Activated T-cell treated with anti-CD3 and anti-CD28 coated beads, Interleukin-2, amount 50 U/mL, for 24 hours (primary cell): ENCODE data around the gene CILP2.

Experiments
- DNase-seq: peaks from one replicate; pipeline ENCODE4 v3.0.0-alpha.2; 2020
- H3K27ac Mint-ChIP-seq: 2 replicates; pipeline ENCODE4 v1.8.0; 2020; ENCODE audit warnings: mild to moderate bottlenecking, mixed read lengths
- H3K27me3 Mint-ChIP-seq: 2 replicates; pipeline ENCODE4 v1.8.0; 2020; ENCODE audit warnings: mixed read lengths
- H3K36me3 Mint-ChIP-seq: 2 replicates; pipeline ENCODE4 v1.8.0; 2020; ENCODE audit warnings: low read depth, mixed read lengths
- H3K4me1 Mint-ChIP-seq: 2 replicates; pipeline ENCODE4 v1.8.0; 2020; ENCODE audit warnings: low read depth, mixed read lengths
- H3K4me3 Mint-ChIP-seq: 2 replicates; pipeline ENCODE4 v1.8.0; 2020; ENCODE audit warnings: mild to moderate bottlenecking, moderate library complexity, mixed read lengths
- H3K9me3 Mint-ChIP-seq: 2 replicates; pipeline ENCODE4 v1.8.0; 2020; ENCODE audit warnings: mixed read lengths

CILP2 gene

GRCh38 chr19:19501798-19502197 lies 36.3 kb upstream of the CILP2 start:
- H3K4me1 Mint-ChIP-seq, result no peaks in the 10 kb centered on the region
- no peak overlapping the region for H3K27ac Mint-ChIP-seq
- H3K4me3 Mint-ChIP-seq, result no peak overlapping the region
- H3K36me3 Mint-ChIP-seq, result peaks cover 97% of the 10 kb centered on the region
- DNase-seq, result no peak
- no peaks in the 10 kb centered on the region for H3K9me3 Mint-ChIP-seq
- H3K27me3 Mint-ChIP-seq, result no peaks in the 10 kb centered on the region

GRCh38 chr19:19502281-19502680 lies 35.8 kb upstream of the CILP2 start:
- H3K4me3 Mint-ChIP-seq, result no peak overlapping the region
- H3K27ac Mint-ChIP-seq, result peak overlapping the region; percentile 37
- no peak for DNase-seq
- no peaks in the 10 kb centered on the region for H3K4me1 Mint-ChIP-seq
- peaks cover 96% of the 10 kb centered on the region for H3K36me3 Mint-ChIP-seq
- no peaks in the 10 kb centered on the region for H3K27me3 Mint-ChIP-seq
- H3K9me3 Mint-ChIP-seq, result no peaks in the 10 kb centered on the region

GRCh38 chr19:19502808-19503602 lies 35.1 kb upstream of the CILP2 start:
- DNase-seq, result no peak
- Mint-ChIP-seq H3K27me3 (no peaks in the 10 kb centered on the region), H3K4me3 (no peak overlapping the region), H3K9me3 (no peaks in the 10 kb centered on the region), H3K36me3 (peaks cover 97% of the 10 kb centered on the region), H3K4me1 (no peaks in the 10 kb centered on the region), H3K27ac (peak overlapping the region; percentile 58)

GRCh38 chr19:19504754-19505668 lies 33.1 kb upstream of the CILP2 start:
- Mint-ChIP-seq H3K36me3 (peaks cover 79% of the 10 kb centered on the region), H3K27ac (peak overlapping the region; percentile 50), H3K4me3 (no peak overlapping the region), H3K9me3 (no peaks in the 10 kb centered on the region), H3K4me1 (no peaks in the 10 kb centered on the region), H3K27me3 (no peaks in the 10 kb centered on the region)
- DNase-seq, result no peak

GRCh38 chr19:19505669-19506326 lies 32.3 kb upstream of the CILP2 start:
- Mint-ChIP-seq H3K4me1 (no peaks in the 10 kb centered on the region), H3K4me3 (no peak overlapping the region), H3K9me3 (no peaks in the 10 kb centered on the region), H3K27ac (peak overlapping the region; percentile 50), H3K36me3 (peaks cover 72% of the 10 kb centered on the region), H3K27me3 (no peaks in the 10 kb centered on the region)
- DNase-seq, result no peak

GRCh38 chr19:19506592-19506991 lies 31.5 kb upstream of the CILP2 start:
- no peaks in the 10 kb centered on the region for H3K9me3 Mint-ChIP-seq
- no peak for DNase-seq
- H3K36me3 Mint-ChIP-seq, result peaks cover 64% of the 10 kb centered on the region
- no peak overlapping the region for H3K4me3 Mint-ChIP-seq
- H3K27me3 Mint-ChIP-seq, result no peaks in the 10 kb centered on the region
- H3K27ac Mint-ChIP-seq, result no peak overlapping the region
- no peaks in the 10 kb centered on the region for H3K4me1 Mint-ChIP-seq

- Mint-ChIP-seq H3K4me1 (peaks cover 1% of the 10 kb centered on the region), H3K4me3 (no peak overlapping the region), H3K27ac (no peak overlapping the region), H3K9me3 (no peaks in the 10 kb centered on the region), H3K36me3 (peaks cover 57% of the 10 kb centered on the region), H3K27me3 (no peaks in the 10 kb centered on the region)
- no peak for DNase-seq
Measured at GRCh38 chr19:19507354-19507753, 30.7 kb upstream of the CILP2 start.

GRCh38 chr19:19508217-19508616 lies 29.8 kb upstream of the CILP2 start:
- Mint-ChIP-seq H3K27ac (peak overlapping the region; percentile 15), H3K9me3 (no peaks in the 10 kb centered on the region), H3K36me3 (peaks cover 48% of the 10 kb centered on the region), H3K27me3 (no peaks in the 10 kb centered on the region), H3K4me1 (peaks cover 1% of the 10 kb centered on the region), H3K4me3 (no peak overlapping the region)
- DNase-seq, result no peak

- Mint-ChIP-seq H3K4me3 (no peak overlapping the region), H3K4me1 (peaks cover 5% of the 10 kb centered on the region), H3K36me3 (peaks cover 33% of the 10 kb centered on the region), H3K9me3 (no peaks in the 10 kb centered on the region), H3K27ac (no peak overlapping the region), H3K27me3 (no peaks in the 10 kb centered on the region)
- no peak for DNase-seq
Measured at GRCh38 chr19:19510432-19510831, 27.6 kb upstream of the CILP2 start.

- Mint-ChIP-seq H3K4me3 (peak overlapping the region; percentile 57), H3K27ac (peak overlapping the region; percentile 47), H3K4me1 (peaks cover 22% of the 10 kb centered on the region), H3K9me3 (no peaks in the 10 kb centered on the region), H3K36me3 (peaks cover 38% of the 10 kb centered on the region), H3K27me3 (no peaks in the 10 kb centered on the region)
- no peak for DNase-seq
Measured at GRCh38 chr19:19513682-19514081, 24.4 kb upstream of the CILP2 start.

- Mint-ChIP-seq H3K4me1 (peaks cover 24% of the 10 kb centered on the region), H3K9me3 (no peaks in the 10 kb centered on the region), H3K36me3 (peaks cover 40% of the 10 kb centered on the region), H3K27ac (peak overlapping the region; percentile 59), H3K27me3 (no peaks in the 10 kb centered on the region), H3K4me3 (peak overlapping the region; percentile 57)
- no peak for DNase-seq
Measured at GRCh38 chr19:19514215-19514657, 23.8 kb upstream of the CILP2 start.

- peak within 1 kb of the TSS; percentile 95 for H3K4me3 Mint-ChIP-seq
- peaks cover 31% of the 10 kb centered on the region for H3K4me1 Mint-ChIP-seq
- DNase-seq, result no peak
- peaks cover 48% of the 10 kb centered on the region for H3K36me3 Mint-ChIP-seq
- no peaks in the 10 kb centered on the region for H3K9me3 Mint-ChIP-seq
- H3K27me3 Mint-ChIP-seq, result no peaks in the 10 kb centered on the region
- H3K27ac Mint-ChIP-seq, result peak within 1 kb of the TSS; percentile 97
Measured at GRCh38 chr19:19514881-19515641, 23.0 kb upstream of the CILP2 start, which contains the start of gene TSSK6. TSSK6 (minus strand) TSS chr19:19515548; CDS start chr19:19515427, 121 bp downstream.

- H3K27ac Mint-ChIP-seq, result peak within 1 kb of the TSS; percentile 97
- DNase-seq, result peak; percentile 99
- H3K4me3 Mint-ChIP-seq, result peak within 1 kb of the TSS; percentile 95
- peaks cover 56% of the 10 kb centered on the region for H3K36me3 Mint-ChIP-seq
- H3K27me3 Mint-ChIP-seq, result no peaks in the 10 kb centered on the region
- peaks cover 38% of the 10 kb centered on the region for H3K4me1 Mint-ChIP-seq
- no peaks in the 10 kb centered on the region for H3K9me3 Mint-ChIP-seq
Measured at GRCh38 chr19:19515642-19516519, 22.2 kb upstream of the CILP2 start, which contains the start of gene NDUFA13. NDUFA13 (plus strand) TSS chr19:19516225; CDS start chr19:19516239, 14 bp downstream.
